Fibroblast of pulmonary artery (primary cell): ENCODE data around the gene NEK9.
A peak's percentile ranks its signal among the peaks of the same experiment; 100 is the strongest.

Experiments
- DNase-seq: peaks from one replicate; pipeline ENCODE4 v3.0.0-alpha.2; 2010; ENCODE audit warnings: low read depth
- H3K4me3 ChIP-seq: replicated peaks from 2 replicates; pipeline ENCODE4 v1.5.1; 2011; ENCODE audit warnings: low read depth, mild to moderate bottlenecking, control low read depth, low read length, moderate library complexity
- TF ChIP-seq, protein P1 (sequence below): IDR thresholded peaks from 2 replicates; pipeline ENCODE4 v1.5.1; 2011; ENCODE audit warnings: mild to moderate bottlenecking, control low read depth, low read length, inconsistent platforms; ENCODE audit errors: missing control alignments

NEK9 gene

DNA sequence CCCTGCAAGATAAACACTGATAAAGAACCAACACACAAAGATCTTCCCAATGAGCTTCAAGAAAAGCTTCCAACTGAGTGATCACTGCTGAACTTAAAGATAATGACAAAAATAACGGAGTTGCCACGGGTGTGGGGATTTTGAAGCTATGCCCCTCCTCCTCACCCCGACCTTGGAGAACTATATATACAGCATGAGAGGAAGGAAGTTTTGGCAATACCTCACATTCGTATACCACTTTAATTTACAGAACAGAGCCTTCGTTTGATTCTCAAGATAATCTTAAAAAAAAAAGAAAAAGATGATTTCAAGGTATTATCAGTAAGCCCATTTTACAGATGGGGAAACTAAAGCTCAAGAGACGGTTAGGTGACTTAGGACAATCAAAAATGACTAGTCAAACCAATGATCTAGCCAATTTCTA lies 715 bp downstream of the NEK9 start:
- TF ChIP-seq, protein P1, sequence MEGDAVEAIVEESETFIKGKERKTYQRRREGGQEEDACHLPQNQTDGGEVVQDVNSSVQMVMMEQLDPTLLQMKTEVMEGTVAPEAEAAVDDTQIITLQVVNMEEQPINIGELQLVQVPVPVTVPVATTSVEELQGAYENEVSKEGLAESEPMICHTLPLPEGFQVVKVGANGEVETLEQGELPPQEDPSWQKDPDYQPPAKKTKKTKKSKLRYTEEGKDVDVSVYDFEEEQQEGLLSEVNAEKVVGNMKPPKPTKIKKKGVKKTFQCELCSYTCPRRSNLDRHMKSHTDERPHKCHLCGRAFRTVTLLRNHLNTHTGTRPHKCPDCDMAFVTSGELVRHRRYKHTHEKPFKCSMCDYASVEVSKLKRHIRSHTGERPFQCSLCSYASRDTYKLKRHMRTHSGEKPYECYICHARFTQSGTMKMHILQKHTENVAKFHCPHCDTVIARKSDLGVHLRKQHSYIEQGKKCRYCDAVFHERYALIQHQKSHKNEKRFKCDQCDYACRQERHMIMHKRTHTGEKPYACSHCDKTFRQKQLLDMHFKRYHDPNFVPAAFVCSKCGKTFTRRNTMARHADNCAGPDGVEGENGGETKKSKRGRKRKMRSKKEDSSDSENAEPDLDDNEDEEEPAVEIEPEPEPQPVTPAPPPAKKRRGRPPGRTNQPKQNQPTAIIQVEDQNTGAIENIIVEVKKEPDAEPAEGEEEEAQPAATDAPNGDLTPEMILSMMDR: no peak
- H3K4me3 ChIP-seq: peak overlapping the region; percentile 65
- DNase-seq: no peak

DNA sequence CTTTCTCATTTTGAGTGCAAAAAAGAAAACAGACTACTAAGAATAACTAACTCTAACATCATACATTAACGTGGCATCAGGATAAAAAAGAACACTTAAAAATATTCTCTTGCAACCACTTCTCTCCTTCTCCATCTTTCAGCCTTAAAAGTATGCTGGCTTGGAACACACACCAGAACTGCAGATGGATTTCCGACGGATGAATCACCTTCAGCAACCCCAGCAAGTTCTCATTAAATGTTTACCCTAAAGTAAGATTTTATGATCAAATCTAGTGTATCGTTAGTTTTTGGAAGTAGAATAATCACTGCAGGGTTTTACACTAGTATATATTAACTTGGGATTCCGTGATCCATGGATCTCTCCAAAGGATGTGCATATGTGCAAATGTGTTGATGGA lies 1.2 kb downstream of the NEK9 start:
- TF ChIP-seq, protein P1: no peak
- DNase-seq: peak; percentile 76
- H3K4me3 ChIP-seq: peak overlapping the region; percentile 65

DNA sequence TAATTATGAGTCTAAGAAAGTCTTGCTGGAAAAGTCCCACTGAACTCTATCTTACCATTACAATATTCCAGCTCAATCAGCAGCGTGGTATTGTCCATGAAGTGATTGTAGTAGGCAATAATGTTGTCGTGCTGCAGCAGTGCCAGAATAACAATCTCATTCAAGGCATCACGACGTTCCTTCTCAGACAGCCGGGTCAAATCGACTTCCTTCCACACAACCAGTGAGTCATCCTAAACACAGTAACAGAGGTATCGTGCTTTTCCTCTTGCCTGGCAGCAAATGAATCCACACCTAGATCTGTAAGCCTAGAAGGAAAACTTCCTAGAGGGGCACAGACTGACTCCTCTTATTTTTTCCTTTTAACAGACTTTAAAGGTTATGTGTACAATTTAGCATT lies 2.9 kb downstream of the NEK9 start:
- DNase-seq: peak; percentile 91
- TF ChIP-seq, protein P1: no peak
- H3K4me3 ChIP-seq: no peak overlapping the region

DNA sequence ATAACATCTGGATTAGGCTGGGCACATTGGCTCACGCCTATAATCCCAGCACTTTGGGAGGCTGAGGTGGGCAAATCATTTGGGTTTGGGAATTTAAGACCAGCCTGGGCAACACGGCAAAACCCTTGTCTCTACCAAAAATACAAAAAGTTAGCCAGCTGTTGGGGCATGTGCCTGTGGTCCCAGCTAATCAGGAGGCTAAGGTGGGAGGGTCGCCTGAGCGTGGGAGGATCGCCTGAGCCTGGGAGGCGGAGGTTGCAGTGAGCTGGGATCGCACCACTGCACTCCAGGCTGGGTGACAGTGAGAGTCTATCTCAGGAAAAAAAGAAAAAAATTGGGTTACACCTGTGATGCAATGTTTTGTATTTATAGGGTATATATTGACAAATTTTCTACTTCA lies 5.3 kb downstream of the NEK9 start:
- TF ChIP-seq, protein P1: no peak
- H3K4me3 ChIP-seq: no peak overlapping the region
- no peak for DNase-seq

DNA sequence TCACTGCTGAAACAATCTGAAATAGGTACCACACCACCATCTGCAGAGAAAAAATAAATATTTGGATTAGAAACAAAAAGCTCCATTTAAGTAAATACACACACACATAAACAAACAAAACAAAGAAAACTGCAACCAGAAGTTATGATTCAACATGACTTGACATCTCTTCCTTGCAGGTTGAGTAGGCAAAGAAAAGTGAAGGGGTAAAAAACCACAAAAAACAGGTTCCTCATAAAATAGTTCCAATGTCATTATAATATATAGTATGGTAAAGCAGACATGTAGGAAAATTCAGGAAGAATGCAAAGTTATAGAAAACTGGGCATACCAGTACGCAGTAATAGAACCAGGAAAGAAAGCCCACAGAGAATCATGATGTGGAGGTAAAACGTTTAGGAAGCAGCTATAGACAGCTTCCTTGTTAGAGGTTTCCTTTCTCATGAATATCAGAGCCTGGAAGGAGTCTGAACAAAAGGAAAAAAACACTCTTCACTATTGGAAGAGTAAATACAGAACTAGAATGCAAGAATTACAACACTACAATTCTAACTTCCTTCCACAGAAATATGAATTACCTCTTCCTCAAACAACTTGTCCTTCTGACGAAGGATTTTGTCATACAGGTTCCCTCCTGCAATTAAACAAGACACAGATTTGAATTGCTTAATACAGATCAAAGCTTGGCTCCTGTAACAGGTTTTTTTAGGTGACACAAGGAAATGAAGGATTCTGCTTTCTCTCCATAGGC lies 6.1 kb downstream of the NEK9 start:
- no peak for DNase-seq
- TF ChIP-seq, protein P1: no peak
- no peak overlapping the region for H3K4me3 ChIP-seq

DNA sequence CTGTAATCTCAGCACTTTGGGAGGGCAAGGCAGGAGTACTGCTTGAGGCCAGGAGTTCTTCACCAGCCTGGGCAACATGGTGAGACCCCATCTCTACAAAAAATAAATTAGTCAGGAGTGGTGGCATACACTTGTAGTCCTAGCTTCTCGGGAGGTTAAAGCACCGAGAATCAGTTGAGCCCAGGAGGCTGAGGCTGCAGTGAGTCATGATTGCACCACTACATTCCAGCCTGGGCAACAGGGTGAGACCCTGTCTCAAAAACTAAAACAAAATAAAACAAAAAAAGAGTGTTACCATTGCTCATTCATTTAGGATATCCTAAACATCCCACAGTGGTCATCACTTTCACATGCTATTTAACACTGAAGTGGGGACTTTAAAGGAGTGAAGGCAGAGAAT lies 7.8 kb downstream of the NEK9 start:
- no peak overlapping the region for H3K4me3 ChIP-seq
- DNase-seq: peak; percentile 45
- TF ChIP-seq, protein P1: no peak
